Measurements from ENCODE around the gene NIBAN1. TPM values are rescaled to one million over a fixed set of nuclear protein-coding genes. Genes with fewer than 3 reads are reported as not detected.
A peak's percentile ranks its signal among the peaks of the same experiment; 100 is the strongest.

Gene NIBAN1
- total and polyA plus RNA-seq, 9 of the 15 experiments (the other 6 are each of a cell fraction or from before 2014, with no cell fraction given) = 1.5 to 26.6 (median 16.2) TPM

GRCh38 chr1:184973272-184974055 lies 844 bp downstream of the NIBAN1 start (continued):
- no peak for TF ChIP-seq ZNF57 (CRISPR knock-in tag; IDR thresholded peaks at IDR 0.05)
- no peak for TF ChIP-seq MCM7 (IDR thresholded peaks at IDR 0.05)
- TF ChIP-seq ELF1 (tag; IDR thresholded peaks at IDR 0.05) = peak; percentile 54; the same call in 1 of the 2 replicates
- TF ChIP-seq HINFP (tag; conservative IDR thresholded peaks at IDR 0.05; ENCODE audit: low read depth) = no peak
- TF ChIP-seq MAFG (tag; conservative IDR thresholded peaks at IDR 0.05) = peak; percentile 79
- 0 out of 2 replicates have a peak, but pooled peaks have one; percentile 49 for TF ChIP-seq KLF10 (CRISPR knock-in tag; IDR thresholded peaks at IDR 0.05)
- TF ChIP-seq RREB1 (CRISPR knock-in tag; IDR thresholded peaks at IDR 0.05) = no peak
- peak; percentile 84 for TF ChIP-seq NFE2 (IDR thresholded peaks at IDR 0.05; ENCODE audit: low read depth)
- peak; percentile 82 for TF ChIP-seq EGR1 (conservative IDR thresholded peaks at IDR 0.05)
- TF ChIP-seq ZFP91 (CRISPR knock-in tag; IDR thresholded peaks at IDR 0.05) = no peak
- peak; percentile 51; the same call in 1 of the 2 replicates for TF ChIP-seq ZBTB7A (IDR thresholded peaks at IDR 0.05; ENCODE audit: borderline replicate concordance, control insufficient read depth, low read depth, low read length)
- no peak for TF ChIP-seq ZNF324 (CRISPR knock-in tag; IDR thresholded peaks at IDR 0.05)
- TF ChIP-seq ELF4 (CRISPR knock-in tag; IDR thresholded peaks at IDR 0.05) = peak; percentile 78
- no peak for TF ChIP-seq TGIF2 (CRISPR knock-in tag; IDR thresholded peaks at IDR 0.05)
- TF ChIP-seq SAP30 (IDR thresholded peaks at IDR 0.05; ENCODE audit: borderline replicate concordance, insufficient read depth, low read depth, low read length, poor library complexity, severe bottlenecking) = no peak
- TF ChIP-seq CREBBP (IDR thresholded peaks at IDR 0.05; ENCODE audit: low read depth, low read length) = no peak
- peak; percentile 68 for TF ChIP-seq PHF8 (IDR thresholded peaks at IDR 0.05; ENCODE audit: borderline replicate concordance, low read length)
- TF ChIP-seq FOXA3 (CRISPR knock-in tag; conservative IDR thresholded peaks at IDR 0.05 in 1 of 2, IDR thresholded peaks at IDR 0.05 in 1 of 2) = 0 out of 4 replicates have a peak, but pooled peaks of 1 of the 2 experiments have one; percentile 61
- no peak; the same call in none of the 2 replicates for TF ChIP-seq CREM (IDR thresholded peaks at IDR 0.05; ENCODE audit: low read depth)

Measured in K562 (cell line).